EH (cell line): ENCODE results near the gene PPL.
A peak's percentile ranks its signal among the peaks of the same experiment; 100 is the strongest.

Experiments
- DNase-seq: peaks from one replicate; pipeline ENCODE4 v3.0.0-alpha.2; 2015; ENCODE audit warnings: low read depth

PPL gene

DNA sequence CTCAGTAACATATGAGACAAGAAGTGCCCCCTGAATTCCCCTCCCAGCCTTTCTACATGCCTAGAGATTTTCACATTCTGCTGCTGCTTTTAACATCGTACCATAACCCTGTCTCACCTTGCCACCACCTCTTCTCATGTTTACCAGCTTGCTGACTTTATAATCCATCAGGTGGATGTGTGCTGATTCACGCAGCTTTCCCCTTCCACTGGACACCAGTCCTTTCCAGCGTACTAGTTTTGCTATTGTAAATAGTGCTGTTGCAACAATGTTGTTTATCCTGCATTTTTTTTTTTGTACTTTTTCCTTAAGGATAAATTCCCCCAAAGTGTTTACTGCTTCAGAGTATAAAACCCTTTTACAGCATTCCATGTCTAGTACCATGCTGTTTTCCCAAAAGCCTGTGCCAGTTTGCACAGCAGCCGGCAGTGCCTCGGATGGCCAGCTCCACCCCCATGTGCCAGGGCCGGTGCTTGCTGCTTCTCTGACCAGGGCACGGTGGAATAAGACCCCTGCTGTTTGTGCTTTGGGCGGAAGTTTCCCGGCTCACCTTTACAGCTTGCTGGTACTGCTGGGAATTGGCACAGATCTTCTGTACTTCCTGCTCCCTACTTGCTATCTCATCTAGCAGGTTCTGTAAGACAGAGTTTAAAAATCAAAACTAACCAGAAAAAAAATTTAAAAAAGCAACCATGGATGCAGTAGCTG lies 48.4 kb downstream of the PPL start:
- DNase-seq = no peak

DNA sequence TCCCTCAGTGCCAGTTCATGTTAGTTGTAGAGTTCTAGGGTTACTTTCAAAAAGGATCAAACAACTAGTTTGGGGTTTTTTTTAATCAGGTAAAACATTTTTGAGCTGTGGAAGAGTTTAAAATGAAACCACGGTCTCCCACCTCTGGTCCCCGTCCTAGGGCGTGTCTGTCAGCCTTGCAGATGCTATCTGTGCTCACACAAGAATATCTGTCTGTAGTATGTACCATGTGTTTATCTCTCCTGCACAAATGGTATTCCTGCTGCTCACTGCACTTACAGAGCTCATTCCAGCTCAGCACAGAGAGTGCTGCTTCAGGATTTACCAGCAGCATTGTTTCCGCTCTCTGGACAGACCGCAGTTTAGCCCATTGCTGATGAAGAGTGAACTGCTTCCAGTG lies 50.8 kb downstream of the PPL start:
- DNase-seq = no peak

DNA sequence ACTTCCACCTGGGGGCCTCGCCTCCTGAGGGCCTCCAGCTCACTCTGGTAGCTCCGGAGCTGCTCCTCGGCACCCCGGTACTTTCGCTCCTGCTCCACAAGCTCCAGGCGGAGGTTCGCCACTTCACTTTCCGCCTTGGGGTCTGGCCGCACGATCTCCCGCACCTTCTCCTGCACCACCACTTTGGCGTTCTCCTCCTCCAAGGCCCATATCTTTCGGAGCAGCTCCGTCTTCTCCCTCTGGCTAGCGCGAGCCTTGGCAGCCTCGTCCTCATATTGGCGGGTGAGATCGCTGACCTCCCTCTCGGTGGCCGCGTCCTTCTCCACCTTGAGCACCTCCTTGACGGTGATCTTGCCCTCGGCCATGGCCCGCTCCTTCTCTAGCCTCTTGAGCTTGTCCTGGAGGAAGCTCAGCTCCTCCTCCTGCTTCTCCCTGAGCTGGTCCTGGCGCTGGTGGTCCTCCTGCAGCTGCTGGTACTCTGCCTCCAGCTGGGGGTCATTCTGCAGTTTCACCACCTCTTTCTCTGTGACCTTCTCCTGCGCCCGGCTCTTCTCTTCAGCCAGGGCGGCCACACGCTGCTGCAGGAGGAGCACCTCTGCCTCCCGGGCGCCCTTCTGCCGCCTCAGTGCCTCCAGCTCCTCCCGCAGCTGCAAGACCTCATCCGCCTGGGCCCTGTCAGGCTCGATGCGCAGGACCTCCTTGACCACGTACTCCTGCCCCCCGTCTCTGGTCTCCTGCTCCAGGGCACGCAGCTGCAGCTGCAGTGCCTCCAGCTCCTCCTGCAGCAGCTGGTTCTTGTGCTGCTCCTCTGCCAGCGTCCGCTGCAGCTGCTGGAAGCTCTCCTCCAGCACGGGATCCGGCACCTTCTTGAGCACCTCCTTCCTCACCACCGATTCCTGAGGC lies 51.7 kb downstream of the PPL start:
- no peak for DNase-seq

DNA sequence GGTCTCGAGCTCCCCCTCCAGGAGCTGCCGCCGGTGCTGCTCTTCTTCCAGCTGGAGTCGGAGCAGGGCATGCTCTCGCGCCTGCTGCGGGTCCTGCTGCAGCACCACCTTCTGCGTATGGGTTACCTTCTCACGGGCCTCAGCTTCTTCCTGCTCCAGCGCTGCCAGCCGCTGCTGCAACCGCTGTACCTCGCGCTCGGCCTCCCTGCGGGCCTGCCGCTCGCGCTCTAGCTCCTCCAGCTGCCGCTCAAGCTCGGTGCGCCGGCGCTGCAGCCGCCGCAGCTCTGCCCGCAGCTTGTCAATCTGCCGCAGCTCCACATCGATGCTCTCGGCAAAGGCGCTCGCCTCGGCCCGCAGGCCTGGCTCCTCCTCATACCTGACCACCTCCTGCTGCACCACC lies 52.7 kb downstream of the PPL start:
- DNase-seq = no peak

DNA sequence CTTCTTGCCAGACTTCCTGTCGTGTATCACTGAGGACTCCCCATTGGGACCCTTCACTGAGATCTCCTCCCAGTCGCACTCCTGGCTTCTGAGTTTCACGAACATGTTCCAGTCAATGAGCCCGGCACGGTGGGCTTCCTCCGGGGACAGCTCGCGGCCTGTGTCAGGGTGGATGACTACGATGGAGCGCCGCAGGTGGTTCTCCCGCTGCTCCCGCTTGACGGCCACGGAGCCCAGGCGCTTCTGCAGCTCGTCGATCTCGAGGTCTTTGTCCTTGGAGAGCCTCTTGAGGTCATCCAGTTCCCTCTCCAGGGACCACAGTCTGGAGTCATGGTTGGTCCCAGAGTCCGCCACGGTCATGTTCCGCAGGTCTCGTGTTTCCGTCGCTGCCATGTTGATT lies 53.4 kb downstream of the PPL start:
- DNase-seq = no peak

DNA sequence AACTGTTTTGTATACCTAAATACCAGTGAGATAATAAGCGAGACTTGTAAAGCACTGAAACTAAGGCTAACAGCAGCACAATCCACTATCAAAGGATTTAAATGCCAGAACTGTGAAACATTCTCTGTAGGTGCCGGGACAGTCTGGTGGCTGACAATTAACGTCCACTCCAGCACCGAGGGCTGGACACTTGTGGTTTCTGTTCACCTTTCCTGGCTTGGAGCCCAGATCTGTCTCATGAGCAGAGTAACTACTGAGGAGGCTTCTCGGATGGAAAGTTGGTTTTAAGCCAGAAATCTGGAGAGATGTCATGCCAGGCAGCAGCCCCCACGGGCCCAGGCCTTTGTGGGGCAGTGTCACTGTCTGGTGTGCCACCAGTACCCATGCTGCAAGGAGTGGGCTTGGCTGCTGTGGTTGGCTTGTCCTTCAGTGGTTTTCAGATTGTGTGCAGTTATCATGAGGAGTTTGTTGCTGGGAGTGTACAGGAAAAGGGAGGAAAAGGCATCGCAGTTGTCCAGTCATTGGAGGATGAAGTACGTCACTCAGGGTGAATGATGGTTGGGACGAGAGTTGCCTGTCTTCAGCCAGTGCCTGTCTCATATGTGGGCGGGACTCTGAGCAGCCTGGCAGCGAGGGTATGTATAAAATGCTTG lies 54.2 kb downstream of the PPL start:
- peak; percentile 44 for DNase-seq

DNA sequence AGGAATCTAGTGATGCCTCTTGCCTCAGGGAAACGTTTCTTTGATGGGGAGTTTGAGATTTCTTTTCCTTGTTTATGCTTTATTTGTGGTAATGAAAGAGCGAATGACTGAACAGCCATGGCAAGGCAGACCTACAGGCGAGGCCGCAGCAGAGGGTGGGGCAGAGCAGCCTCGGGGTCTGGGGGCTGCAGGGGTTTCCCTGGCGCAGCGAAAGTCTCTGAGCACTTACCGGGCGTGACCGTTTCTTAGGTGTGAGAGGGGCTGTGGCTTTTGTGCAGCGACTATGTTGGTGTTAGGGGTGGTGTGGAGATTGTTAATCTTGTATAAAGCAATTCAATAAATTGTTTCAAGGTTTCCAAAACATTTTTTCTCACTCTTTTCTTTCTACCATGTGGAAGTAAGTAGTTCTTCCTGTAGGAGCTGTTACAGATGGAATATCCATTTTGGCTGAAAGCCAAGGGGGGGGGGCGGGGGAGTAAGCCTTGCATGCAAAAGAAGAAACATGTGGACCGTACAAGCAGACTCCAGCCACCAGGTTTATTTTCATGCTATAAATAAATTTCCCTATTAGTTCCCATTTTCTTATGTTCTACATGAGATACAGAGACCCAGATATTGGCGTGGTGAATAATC lies 54.8 kb downstream of the PPL start:
- DNase-seq = peak; percentile 24

DNA sequence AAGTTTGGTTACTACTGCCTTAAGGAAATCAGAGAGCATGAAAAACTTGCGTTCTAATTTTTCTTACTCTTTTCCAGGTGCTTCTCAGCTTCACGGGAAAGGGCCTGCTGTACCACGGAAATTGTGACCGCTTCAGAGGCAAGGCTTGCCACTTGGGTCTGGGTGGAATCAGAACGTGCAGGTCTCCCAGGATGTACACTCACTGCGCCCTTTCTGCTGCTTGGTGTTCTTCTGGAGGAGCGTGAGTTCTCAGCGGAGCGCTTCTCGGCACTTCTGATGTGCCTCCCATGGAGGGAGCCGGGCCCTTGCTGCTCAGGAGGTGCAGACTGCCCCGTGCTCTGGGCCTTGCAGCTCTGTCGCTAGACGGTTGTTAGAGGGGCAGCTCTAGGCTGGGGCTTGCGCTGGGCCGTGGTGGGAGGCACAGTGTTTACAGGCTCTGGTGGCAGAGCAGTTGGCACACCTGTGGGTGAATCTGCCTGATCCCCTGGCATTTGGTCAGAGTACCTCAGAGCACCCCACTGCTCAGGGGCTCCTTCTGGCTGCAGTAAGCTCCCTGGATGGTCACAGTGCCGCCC lies 56.9 kb downstream of the PPL start:
- DNase-seq = no peak

DNA sequence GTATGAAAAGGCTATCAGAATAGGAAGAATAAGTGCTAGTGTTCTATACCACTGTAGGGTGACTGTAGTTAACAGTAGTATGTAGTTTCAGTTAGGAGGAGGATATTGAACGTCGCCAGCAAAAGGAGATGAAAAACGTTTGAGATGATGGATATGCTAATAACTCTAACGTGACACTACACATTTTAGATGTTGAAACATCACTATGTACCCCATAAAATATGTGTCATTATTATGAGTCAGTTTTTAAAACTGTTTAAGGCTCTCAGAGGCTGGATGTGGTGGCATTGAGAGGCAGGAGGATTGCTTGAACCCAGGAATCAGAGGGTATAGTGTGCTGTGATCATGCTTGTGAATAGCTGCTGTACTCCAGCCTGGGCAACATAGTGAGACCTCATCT lies 57.9 kb downstream of the PPL start:
- DNase-seq = peak; percentile 1

DNA sequence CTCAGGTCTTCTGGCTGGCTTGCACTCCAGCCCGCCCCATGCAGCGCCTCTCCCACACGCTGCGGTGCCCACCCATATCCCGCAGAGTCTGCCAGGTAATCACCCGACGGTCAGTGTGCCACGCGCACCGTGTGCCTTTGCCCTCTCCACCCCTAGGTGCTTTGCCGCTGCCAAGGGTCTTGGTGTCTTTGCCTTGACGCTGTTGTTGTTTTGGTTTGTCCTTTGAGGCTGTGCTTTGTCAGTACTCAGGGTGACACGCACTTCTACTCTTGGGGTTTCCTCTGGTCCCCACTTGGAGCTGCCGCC lies 59.6 kb downstream of the PPL start:
- DNase-seq = no peak

DNA sequence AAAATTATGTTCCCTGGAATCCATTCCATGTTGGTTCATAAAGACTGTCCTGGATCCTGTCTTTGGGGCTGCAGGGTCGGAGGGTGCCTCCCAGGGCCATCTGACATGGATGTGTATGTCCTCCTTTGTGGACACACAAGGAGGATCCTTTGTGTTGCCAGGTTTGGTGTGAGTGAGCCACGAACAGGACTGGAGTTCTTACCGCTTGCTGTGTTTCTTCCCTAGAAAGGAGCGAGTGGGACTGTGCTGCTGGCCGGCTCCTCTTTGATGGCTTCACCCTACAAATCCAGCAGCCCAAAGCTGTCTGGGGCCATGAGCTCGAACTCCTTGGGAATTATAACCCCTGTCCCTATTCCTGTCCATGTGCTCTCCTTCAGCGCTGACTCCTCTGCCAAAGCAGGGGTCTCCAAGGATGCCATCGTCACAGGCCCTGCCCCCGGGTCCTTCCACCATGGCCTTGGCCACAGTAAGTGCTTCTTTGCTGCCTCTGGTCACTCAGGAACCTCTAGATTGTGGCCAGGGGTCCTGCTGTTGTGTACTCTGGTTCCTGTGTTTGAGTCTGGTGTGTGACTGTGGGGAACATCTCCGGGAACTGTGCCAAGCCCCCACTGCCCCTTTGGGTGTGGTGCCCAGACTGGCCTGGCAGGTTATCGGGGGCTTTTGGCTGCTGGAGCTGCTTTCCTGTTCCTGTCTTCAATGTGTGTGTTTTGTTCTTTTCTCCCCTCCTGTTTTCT lies 60.1 kb downstream of the PPL start:
- DNase-seq = no peak

DNA sequence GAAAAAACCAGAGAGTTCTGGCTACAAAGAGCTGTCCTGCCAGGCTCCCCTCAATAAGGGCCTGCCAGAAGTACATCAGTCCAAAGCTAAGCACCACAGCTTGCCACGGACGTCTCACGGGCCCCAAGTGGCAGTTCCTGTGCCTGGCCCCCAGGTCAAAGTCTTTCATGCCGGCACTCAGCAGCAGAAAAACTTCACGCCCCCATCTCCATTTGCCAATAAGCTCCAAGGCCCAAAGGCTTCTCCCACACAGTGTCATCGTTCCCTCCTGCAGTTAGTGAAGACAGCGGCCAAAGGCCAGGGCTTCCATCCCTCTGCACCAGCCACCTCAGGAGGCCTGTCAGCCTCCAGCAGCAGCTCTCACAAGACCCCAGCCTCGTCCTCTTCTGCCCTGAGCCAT lies 62.3 kb downstream of the PPL start:
- no peak for DNase-seq

DNA sequence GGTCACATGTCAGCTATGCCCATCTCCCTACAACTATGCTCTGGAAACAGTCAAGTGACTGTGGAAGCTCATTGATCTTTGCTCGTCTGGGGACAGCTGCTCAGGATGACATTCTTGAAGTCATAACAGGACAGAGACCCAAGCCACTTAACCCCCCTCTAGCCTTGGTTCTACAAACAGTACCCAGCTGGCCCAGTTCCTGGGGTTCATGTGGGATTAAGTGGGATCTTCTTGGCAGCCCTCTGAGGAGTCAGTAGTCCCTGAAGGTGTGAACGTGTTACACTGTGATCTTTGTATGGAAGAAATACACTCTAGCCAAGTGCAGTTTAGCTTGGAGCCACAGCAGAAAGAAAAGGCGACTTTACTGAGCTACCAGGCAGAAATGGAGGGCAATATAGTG lies 63.9 kb downstream of the PPL start:
- no peak for DNase-seq

DNA sequence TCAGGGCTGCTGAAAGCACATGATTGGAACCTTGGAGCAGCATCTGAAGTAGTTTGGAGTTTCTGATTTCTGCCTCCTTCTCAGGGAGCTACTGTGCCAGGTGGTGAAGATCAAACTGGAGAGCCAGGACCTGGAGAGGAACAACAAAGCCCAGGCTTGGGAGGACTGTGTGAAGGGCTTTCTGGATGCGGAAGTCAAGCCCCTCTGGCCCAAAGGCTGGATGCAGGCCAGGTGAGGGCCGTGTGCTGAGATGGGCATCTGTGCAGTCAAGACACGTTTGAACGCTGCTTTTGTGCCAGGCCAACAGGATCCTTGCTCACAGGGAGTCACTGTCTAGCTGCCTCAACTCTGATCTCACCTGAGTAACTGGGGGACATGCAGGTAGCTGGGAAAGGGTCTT lies 65.9 kb downstream of the PPL start:
- DNase-seq = no peak

DNA sequence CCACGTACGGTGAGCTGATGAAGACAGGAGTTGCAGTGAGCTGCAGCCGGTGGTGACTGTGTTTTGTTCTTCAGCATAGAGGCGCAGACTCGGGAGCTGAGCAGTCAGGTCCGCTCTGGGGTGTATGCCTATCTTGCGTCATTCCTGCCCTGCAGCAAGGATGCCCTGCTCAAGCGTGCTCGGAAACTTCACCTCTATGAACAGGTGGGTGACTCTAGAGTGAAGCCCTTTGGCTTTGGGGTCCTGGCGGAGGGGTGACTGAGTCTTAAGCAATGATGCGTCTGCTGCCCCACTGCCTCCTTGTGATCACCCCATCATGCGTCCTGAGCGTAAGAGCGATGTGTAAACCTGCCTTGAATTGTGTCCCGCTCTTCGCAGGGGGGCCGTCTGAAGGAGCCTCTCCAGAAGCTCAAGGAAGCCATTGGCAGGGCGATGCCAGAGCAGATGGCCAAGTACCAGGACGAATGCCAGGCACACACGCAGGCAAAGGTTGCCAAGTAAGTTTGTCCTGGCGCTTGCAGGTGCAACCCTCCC lies 66.7 kb downstream of the PPL start:
- no peak for DNase-seq

DNA sequence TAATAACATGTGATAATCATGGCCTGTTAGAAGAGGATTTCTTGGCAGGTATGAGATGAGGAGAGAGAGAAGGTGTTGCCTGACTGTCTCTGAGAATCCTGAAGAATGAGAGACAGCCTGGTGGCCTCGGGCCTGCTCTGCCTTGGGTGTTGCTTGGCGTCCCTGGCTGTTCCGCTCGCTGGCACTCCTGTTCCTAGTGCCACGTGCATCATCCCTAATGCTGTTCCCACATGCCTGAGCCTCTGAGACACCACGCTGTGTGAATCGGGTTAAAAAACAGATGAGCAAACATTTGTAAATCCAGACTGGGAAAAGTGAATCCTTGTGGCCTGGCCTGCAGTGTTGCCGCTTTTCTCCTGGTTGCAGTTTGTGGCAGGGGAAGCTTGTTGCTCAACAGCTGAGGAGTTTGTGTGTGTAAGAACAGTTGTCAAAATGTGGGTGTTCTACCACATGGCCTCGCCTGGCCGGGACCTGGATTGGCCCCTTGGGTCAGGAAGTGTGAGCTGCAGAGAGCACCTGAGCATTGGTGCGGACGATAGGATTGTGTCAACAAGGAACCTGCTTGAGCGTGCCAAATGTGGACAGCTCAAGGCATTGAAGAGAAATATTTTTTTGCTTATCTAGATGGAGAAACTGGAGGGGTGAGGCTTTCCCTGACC lies 67.7 kb downstream of the PPL start:
- DNase-seq = no peak

DNA sequence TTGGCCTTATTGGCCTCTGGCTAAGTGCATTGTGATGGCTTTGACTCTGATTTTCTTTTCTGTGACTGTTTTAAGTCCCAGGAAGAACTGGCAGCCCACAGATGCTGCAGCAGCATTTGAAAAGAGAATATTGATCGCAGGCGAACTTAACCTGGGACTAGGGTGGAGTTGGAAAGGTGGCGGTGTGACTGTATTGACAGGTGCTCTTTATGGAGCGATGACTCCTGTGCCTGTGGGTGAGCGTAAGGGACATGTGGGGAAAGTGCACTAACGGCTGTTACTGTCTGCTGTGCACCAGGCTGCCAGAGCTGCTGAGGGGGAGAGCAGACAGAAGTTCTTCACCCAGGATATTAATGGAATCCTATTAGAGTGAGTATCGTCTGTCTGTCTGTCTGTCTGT lies 68.4 kb downstream of the PPL start:
- DNase-seq = no peak

DNA sequence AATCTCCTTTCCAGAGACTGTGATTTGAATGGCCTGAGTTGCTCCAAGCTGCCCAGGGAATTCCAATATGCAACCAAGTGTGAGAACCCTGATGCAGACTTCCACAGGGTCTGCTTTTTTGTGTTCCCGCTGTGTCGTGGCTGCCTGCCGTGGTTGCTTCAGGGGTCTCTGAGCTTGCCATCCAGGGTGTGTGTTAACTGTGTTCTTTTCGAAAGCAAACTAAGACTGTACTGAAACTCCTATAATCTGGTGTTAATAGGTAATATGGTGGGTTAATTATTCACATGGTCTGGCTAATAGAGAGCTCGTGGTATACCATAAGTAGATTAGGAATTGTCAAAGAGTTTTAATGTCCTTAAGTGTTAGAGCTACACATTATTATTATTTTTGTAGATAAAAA lies 68.9 kb downstream of the PPL start:
- DNase-seq = no peak

DNA sequence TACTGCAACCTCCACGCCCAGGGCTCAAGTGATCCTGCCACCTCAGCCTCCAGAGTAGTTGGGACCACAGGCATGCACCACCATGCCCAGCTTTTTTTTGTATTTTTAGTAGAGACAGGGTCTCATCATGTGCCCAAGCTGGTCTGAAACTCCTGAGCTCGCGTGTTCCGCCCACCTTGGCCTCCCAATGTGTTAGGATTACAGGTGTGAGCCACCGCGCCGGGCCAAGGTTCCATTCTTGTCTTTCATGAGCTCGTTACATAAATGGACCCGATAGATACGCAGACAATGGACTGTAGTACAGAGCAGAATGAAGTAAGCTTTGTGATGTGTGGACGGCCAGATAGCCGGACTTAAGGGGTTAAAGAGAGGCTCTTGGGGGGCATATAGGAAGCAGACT lies 70.4 kb downstream of the PPL start:
- DNase-seq = no peak

DNA sequence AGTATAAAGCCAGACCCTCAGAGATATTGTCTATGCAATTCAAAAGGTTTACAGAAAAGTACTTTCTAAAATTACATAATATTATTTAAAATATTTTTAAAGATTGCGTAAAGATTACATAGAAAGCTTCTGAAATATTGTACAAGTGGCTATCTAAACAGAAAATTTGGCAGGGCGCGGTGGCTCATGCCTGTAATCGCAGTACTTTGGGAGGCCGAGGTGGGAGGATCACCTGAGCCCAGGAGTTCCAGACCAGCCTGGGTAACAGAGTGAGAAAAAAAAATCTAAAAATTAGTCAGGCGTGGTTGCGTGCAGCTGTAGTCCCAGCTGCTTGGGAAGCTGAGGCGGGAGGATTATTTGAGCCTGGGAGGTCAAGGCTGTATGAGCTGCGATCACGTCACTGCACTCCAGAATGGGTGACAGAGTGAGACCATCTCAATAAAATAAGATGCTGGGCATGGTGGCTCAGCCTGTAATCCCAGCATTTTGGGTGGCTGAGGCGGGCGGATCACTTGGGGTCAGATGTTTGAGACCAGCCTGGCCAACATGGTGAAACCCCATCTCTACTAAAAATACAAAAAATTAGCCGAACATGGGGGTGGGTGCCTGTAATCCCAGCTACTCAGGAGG lies 71.6 kb downstream of the PPL start:
- no peak for DNase-seq

DNA sequence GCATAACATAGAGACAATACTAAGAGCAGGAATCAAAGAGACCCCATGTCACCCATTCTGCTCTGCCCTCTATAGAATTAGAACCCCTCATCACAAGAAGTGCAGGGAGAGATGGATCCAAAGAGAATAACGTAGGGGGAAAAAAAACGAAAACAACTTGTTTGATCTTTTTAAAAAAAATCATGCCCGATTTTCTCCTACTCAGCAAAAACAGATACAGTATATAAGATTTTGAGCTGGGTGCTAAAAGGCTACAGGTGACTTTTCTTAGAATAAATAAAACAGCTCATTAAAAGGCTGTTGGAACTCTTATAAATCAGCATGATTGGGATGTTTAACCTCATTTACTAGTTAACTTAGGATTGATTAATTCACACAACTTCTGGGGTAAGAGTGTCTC lies 72.2 kb downstream of the PPL start:
- no peak for DNase-seq
